ENCODE data around the gene MAML2. TPM values are rescaled to one million over a fixed set of nuclear protein-coding genes. Genes with fewer than 3 reads are reported as not detected.

Gene MAML2
- total and polyA plus RNA-seq, 9 of the 15 experiments (the other 6 are each of a cell fraction or from before 2014, with no cell fraction given): 0.79 to 6.8 (median 4.8) TPM

DNA sequence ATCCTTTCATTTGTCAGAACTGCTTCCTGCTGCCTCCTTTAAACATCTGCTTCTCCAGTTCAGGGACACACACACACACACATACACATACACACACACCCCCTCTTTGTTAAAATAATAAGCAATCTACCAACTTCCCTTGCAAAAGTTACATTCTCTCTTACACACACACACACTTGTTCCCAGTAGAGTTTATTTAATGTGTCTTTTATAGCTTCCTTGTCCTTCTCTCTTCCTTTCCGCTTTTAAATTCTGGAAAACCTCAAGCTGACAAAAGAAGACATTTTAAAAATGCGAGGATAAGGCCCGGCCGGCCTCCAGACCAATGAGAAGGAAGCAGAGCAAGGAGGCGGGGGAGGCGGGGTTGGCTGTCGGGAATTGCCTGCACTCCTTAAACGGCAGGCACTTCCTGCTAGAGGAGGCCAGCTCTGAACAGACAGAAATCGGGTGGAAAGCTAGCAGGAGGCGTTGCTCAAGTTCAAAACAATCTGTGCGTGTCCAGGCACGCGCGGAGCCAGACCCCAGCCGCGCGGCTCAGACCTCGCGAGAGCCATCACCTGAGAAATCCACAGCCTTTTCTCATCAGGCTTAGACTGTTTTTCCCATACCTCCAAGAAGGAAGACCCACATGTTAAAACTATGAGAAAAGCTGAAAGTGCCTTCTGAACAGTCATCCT lies 99.9 kb downstream of the MAML2 start (continued):
- TF ChIP-seq, protein P1, sequence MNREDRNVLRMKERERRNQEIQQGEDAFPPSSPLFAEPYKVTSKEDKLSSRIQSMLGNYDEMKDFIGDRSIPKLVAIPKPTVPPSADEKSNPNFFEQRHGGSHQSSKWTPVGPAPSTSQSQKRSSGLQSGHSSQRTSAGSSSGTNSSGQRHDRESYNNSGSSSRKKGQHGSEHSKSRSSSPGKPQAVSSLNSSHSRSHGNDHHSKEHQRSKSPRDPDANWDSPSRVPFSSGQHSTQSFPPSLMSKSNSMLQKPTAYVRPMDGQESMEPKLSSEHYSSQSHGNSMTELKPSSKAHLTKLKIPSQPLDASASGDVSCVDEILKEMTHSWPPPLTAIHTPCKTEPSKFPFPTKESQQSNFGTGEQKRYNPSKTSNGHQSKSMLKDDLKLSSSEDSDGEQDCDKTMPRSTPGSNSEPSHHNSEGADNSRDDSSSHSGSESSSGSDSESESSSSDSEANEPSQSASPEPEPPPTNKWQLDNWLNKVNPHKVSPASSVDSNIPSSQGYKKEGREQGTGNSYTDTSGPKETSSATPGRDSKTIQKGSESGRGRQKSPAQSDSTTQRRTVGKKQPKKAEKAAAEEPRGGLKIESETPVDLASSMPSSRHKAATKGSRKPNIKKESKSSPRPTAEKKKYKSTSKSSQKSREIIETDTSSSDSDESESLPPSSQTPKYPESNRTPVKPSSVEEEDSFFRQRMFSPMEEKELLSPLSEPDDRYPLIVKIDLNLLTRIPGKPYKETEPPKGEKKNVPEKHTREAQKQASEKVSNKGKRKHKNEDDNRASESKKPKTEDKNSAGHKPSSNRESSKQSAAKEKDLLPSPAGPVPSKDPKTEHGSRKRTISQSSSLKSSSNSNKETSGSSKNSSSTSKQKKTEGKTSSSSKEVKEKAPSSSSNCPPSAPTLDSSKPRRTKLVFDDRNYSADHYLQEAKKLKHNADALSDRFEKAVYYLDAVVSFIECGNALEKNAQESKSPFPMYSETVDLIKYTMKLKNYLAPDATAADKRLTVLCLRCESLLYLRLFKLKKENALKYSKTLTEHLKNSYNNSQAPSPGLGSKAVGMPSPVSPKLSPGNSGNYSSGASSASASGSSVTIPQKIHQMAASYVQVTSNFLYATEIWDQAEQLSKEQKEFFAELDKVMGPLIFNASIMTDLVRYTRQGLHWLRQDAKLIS (CRISPR knock-in tag; IDR thresholded peaks at IDR 0.05): 0 out of 2 replicates have a peak, but pooled peaks have one; percentile 73
- peak; percentile 51 to 81; a peak in 2 of 4 replicates for TF ChIP-seq HDAC1 (IDR thresholded peaks at IDR 0.05)
- TF ChIP-seq ARID2 (IDR thresholded peaks at IDR 0.05): peak; percentile 62; the same call in 1 of the 2 replicates
- TF ChIP-seq TFAP4 (CRISPR knock-in tag; IDR thresholded peaks at IDR 0.05; ENCODE audit: borderline replicate concordance): peak; percentile 85
- no peak for TF ChIP-seq ETV5 (CRISPR knock-in tag; IDR thresholded peaks at IDR 0.05; ENCODE audit: low read depth)
- TF ChIP-seq TEAD1 (CRISPR knock-in tag; IDR thresholded peaks at IDR 0.05): peak in 1 of 2 experiments; percentile 56; a peak in 1 of 4 replicates
- TF ChIP-seq MEF2D (tag; conservative IDR thresholded peaks at IDR 0.05; ENCODE audit: low read depth): peak; percentile 11; the same call in 1 of the 2 replicates
- TF ChIP-seq MED1 (CRISPR knock-in tag; IDR thresholded peaks at IDR 0.05; ENCODE audit: borderline replicate concordance): no peak
- peak; percentile 58; the same call in 1 of the 2 replicates for TF ChIP-seq PHF8 (IDR thresholded peaks at IDR 0.05; ENCODE audit: borderline replicate concordance, low read length)
- TF ChIP-seq SOX6 (IDR thresholded peaks at IDR 0.05): peak; percentile 65; the same call in 1 of the 2 replicates
- TF ChIP-seq, protein P2, sequence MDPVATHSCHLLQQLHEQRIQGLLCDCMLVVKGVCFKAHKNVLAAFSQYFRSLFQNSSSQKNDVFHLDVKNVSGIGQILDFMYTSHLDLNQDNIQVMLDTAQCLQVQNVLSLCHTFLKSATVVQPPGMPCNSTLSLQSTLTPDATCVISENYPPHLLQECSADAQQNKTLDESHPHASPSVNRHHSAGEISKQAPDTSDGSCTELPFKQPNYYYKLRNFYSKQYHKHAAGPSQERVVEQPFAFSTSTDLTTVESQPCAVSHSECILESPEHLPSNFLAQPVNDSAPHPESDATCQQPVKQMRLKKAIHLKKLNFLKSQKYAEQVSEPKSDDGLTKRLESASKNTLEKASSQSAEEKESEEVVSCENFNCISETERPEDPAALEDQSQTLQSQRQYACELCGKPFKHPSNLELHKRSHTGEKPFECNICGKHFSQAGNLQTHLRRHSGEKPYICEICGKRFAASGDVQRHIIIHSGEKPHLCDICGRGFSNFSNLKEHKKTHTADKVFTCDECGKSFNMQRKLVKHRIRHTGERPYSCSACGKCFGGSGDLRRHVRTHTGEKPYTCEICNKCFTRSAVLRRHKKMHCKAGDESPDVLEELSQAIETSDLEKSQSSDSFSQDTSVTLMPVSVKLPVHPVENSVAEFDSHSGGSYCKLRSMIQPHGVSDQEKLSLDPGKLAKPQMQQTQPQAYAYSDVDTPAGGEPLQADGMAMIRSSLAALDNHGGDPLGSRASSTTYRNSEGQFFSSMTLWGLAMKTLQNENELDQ (CRISPR knock-in tag; IDR thresholded peaks at IDR 0.05; ENCODE audit: borderline replicate concordance): no peak
- no peak for TF ChIP-seq USF2 (CRISPR knock-in tag; IDR thresholded peaks at IDR 0.05)
- TF ChIP-seq ZNF696 (CRISPR knock-in tag; conservative IDR thresholded peaks at IDR 0.05): no peak
- no peak for TF ChIP-seq SIRT6 (IDR thresholded peaks at IDR 0.05; ENCODE audit: low read depth, low read length)
- no peak for TF ChIP-seq E2F1 (CRISPR knock-in tag; IDR thresholded peaks at IDR 0.05)
- TF ChIP-seq ATF1 (CRISPR knock-in tag; IDR thresholded peaks at IDR 0.05): no peak
- peak; percentile 56 for TF ChIP-seq ATF1 (tag; IDR thresholded peaks at IDR 0.05)

Measured in K562 (cell line).